Tibial nerve (tissue), 4 donors: Measurements from ENCODE around the gene ANKS1A. TPM values are rescaled to one million over a fixed set of nuclear protein-coding genes. Genes with fewer than 3 reads are reported as not detected.

Experiments used
- DNase-seq, 2 donors: peaks; one replicate each; pipeline ENCODE4 v3.0.0-alpha.2; 2019; ENCODE audit warnings: low spot score in 2 of 2
- H3K27ac ChIP-seq, 4 donors: fragments of 200-600 bp; sonication (generic) in 3 of 4; one replicate each; pipeline ENCODE4 v1.5.1; 2017 to 2019; ENCODE audit warnings: mild to moderate bottlenecking in 1 of 4
- H3K27me3 ChIP-seq, 2 donors: fragments of 200-600 bp; sonication (generic) in 1 of 2; one replicate each; pipeline versions ENCODE4 v1.5.1 to v1.6.0; 2017 to 2019
- H3K36me3 ChIP-seq, 3 donors: fragments of 200-600 bp; sonication (generic); one replicate each; pipeline ENCODE4 v1.5.1; 2018 to 2019
- H3K4me1 ChIP-seq, 4 donors: fragments of 200-600 bp; sonication (generic) in 3 of 4; one replicate each; pipeline ENCODE4 v1.5.1; 2017 to 2019
- H3K4me3 ChIP-seq, 4 donors: fragments of 200-600 bp; sonication (generic) in 3 of 4; one replicate each; pipeline ENCODE4 v1.5.1; 2017 to 2019; ENCODE audit warnings: mild to moderate bottlenecking in 1 of 4, moderate library complexity in 1 of 4
- H3K9me3 ChIP-seq, 4 donors: fragments of 200-600 bp; sonication (generic) in 3 of 4; one replicate each; pipeline ENCODE4 v1.5.1; 2017 to 2019
- CTCF ChIP-seq, 5 experiments: fragments of 200-600 bp in 3 of 5; fragments of 450-650 bp in 2 of 5; sonication (generic) in 3 of 5; IDR thresholded peaks; one replicate each; pipeline ENCODE4 v1.5.1; 2016 to 2019; ENCODE audit warnings: antibody characterized with exemption in 5 of 5, mild to moderate bottlenecking in 3 of 5, moderate library complexity in 2 of 5
- EP300 ChIP-seq, 2 donors: sonication (generic); formaldehyde crosslinking; IDR thresholded peaks; one replicate each; pipeline ENCODE4 v1.6.1; 2017; ENCODE audit warnings: antibody characterized with exemption in 2 of 2, mild to moderate bottlenecking in 1 of 2
- POLR2A ChIP-seq, 2 donors: fragments of 450-650 bp; IDR thresholded peaks; one replicate each; pipeline ENCODE4 v1.6.1; 2017; ENCODE audit warnings: antibody characterized with exemption in 2 of 2, mild to moderate bottlenecking in 2 of 2, moderate library complexity in 2 of 2
- WGBS, 2 donors: methylation state at CpG; one replicate each; pipeline ENCODE4 v1.1.5; 2018; 5-methylcytosine and 5-hydroxymethylcytosine counted together
- total RNA-seq, 4 donors: library from RNA; depleted of rRNA; stranded (reverse); fragments of >200 nt; gene quantifications; one replicate each; pipeline ENCODE4 v1.1.0, GENCODE V29; 2016

ANKS1A gene
- total RNA-seq, 4 donors from 2014 or later = 39.3 to 55.9 (median 44.0) TPM

GRCh38 chr6:34981366-34981765 lies 92.3 kb downstream of the ANKS1A start:
- no peak for DNase-seq
- Histone ChIP-seq H3K36me3 (peaks cover 0 to 52% (median 16%) of the 10 kb centered on the region in 3 donors), H3K9me3 (no peaks in the 10 kb centered on the region), H3K27me3 (no peaks in the 10 kb centered on the region), H3K4me1 (no peaks in the 10 kb centered on the region), H3K4me3 (no peak overlapping the region), H3K27ac (no peak overlapping the region)
- no peak for TF ChIP-seq CTCF (IDR thresholded peaks at IDR 0.05)
- no peak for TF ChIP-seq POLR2A (IDR thresholded peaks at IDR 0.05)
- TF ChIP-seq EP300 (IDR thresholded peaks at IDR 0.05) = no peak
- WGBS, 2 donors = 81 to 84% methylated on average over 5 of the region's 5 CpGs

- H3K4me3 ChIP-seq = no peak overlapping the region
- H3K4me1 ChIP-seq = peaks cover 0 to 5% (median under 1%) of the 10 kb centered on the region in 4 donors
- no peak for DNase-seq
- H3K36me3 ChIP-seq = peaks cover 0 to 52% (median 16%) of the 10 kb centered on the region in 3 donors
- TF ChIP-seq EP300 (IDR thresholded peaks at IDR 0.05) (no peak), CTCF (IDR thresholded peaks at IDR 0.05) (no peak), POLR2A (IDR thresholded peaks at IDR 0.05) (no peak)
- no peaks in the 10 kb centered on the region for H3K9me3 ChIP-seq
- no peak overlapping the region for H3K27ac ChIP-seq
- no peaks in the 10 kb centered on the region for H3K27me3 ChIP-seq
- WGBS, 2 donors = 77 to 80% methylated on average over 7 of the region's 7 CpGs
Observed at GRCh38 chr6:34981951-34982350, 92.9 kb downstream of the ANKS1A start.

GRCh38 chr6:34982424-34982852 lies 93.4 kb downstream of the ANKS1A start:
- H3K27ac ChIP-seq = no peak overlapping the region
- no peak for TF ChIP-seq EP300 (IDR thresholded peaks at IDR 0.05)
- TF ChIP-seq CTCF (IDR thresholded peaks at IDR 0.05) = no peak
- TF ChIP-seq POLR2A (IDR thresholded peaks at IDR 0.05) = no peak
- H3K36me3 ChIP-seq = peaks cover 0 to 52% (median 16%) of the 10 kb centered on the region in 3 donors
- H3K4me1 ChIP-seq = peaks cover 0 to 10% (median 2%) of the 10 kb centered on the region in 4 donors
- H3K27me3 ChIP-seq = no peaks in the 10 kb centered on the region
- no peak for DNase-seq
- H3K9me3 ChIP-seq = no peaks in the 10 kb centered on the region
- WGBS, 2 donors = 76 to 78% methylated on average over 11 of the region's 11 CpGs
- no peak overlapping the region for H3K4me3 ChIP-seq

GRCh38 chr6:34984416-34984815 lies 95.4 kb downstream of the ANKS1A start:
- TF ChIP-seq CTCF (IDR thresholded peaks at IDR 0.05) (no peak), EP300 (IDR thresholded peaks at IDR 0.05) (no peak), POLR2A (IDR thresholded peaks at IDR 0.05) (no peak)
- H3K9me3 ChIP-seq = no peaks in the 10 kb centered on the region
- H3K36me3 ChIP-seq = peaks cover 0 to 56% (median 16%) of the 10 kb centered on the region in 3 donors
- H3K27ac ChIP-seq = no peak overlapping the region
- DNase-seq = no peak
- peaks cover 0 to 11% (median 2%) of the 10 kb centered on the region in 4 donors for H3K4me1 ChIP-seq
- H3K27me3 ChIP-seq = no peaks in the 10 kb centered on the region
- WGBS, 2 donors = 85 to 88% methylated on average over 2 of the region's 2 CpGs
- H3K4me3 ChIP-seq = no peak overlapping the region

- peaks cover 0 to 58% (median 16%) of the 10 kb centered on the region in 3 donors for H3K36me3 ChIP-seq
- TF ChIP-seq EP300 (IDR thresholded peaks at IDR 0.05) (no peak), CTCF (IDR thresholded peaks at IDR 0.05) (no peak), POLR2A (IDR thresholded peaks at IDR 0.05) (no peak)
- H3K27me3 ChIP-seq = no peaks in the 10 kb centered on the region
- H3K4me3 ChIP-seq = no peak overlapping the region
- H3K9me3 ChIP-seq = no peaks in the 10 kb centered on the region
- H3K4me1 ChIP-seq = peaks cover 0 to 11% (median 2%) of the 10 kb centered on the region in 4 donors
- no peak for DNase-seq
- WGBS, 2 donors = 78 to 82% methylated on average over 4 of the region's 4 CpGs
- H3K27ac ChIP-seq = no peak overlapping the region
Observed at GRCh38 chr6:34985236-34985635, 96.2 kb downstream of the ANKS1A start.
